ENCODE results near the gene ZBTB44. TPM values are rescaled to one million over a fixed set of nuclear protein-coding genes. Genes with fewer than 3 reads are reported as not detected.

Gene ZBTB44, protein sequence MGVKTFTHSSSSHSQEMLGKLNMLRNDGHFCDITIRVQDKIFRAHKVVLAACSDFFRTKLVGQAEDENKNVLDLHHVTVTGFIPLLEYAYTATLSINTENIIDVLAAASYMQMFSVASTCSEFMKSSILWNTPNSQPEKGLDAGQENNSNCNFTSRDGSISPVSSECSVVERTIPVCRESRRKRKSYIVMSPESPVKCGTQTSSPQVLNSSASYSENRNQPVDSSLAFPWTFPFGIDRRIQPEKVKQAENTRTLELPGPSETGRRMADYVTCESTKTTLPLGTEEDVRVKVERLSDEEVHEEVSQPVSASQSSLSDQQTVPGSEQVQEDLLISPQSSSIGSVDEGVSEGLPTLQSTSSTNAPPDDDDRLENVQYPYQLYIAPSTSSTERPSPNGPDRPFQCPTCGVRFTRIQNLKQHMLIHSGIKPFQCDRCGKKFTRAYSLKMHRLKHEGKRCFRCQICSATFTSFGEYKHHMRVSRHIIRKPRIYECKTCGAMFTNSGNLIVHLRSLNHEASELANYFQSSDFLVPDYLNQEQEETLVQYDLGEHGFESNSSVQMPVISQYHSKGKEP
- 46.7 TPM for total RNA-seq
- 1 to 10 TPM; 4.4 to 6.3 (median 5.9) TPM for polyA plus RNA-seq

- ATAC-seq (ENCODE audit: low read depth in 2 of 2) = peak; percentile 81 to 83
- Histone ChIP-seq H3K9me3 (ENCODE audit: control insufficient read depth in 2 of 2, low read length in 2 of 2) (no peaks in the 10 kb centered on the region), H3K4me3 (ENCODE audit: low read depth, low read length) (peak within 1 kb of the TSS; percentile 94), H3K27ac (ENCODE audit: insufficient read depth, low read length, poor library complexity, severe bottlenecking) (peak within 1 kb of the TSS; percentile 86), H3K4me1 (ENCODE audit: control insufficient read depth, insufficient read depth, low read length, poor library complexity, severe bottlenecking) (peaks cover 35% of the 10 kb centered on the region), H3K36me3 (ENCODE audit: control insufficient read depth, insufficient read depth, low read length) (no peaks in the 10 kb centered on the region), H3K27me3 (ENCODE audit: control insufficient read depth, insufficient read depth, low read length) (no peaks in the 10 kb centered on the region)
- Mint-ChIP-seq H3K4me1 (peaks cover 25 to 48% (median 38%) of the 10 kb centered on the region in 4 donors), H3K4me3 (peak within 1 kb of the TSS; percentile 94 to 99 (median 98)), H3K9me3 (peaks cover 0 to 2% (median 0%) of the 10 kb centered on the region in 7 donors), H3K36me3 (no peaks in the 10 kb centered on the region), H3K27me3 (no peaks in the 10 kb centered on the region), H3K27ac (peak within 1 kb of the TSS; percentile 97 to 100 (median 98))
- peak; percentile 87 to 91 (median 88) for DNase-seq
Observed at GRCh38 chr11:130314750-130315285, at the start of gene ZBTB44. TSS of gene ZBTB44 (minus strand) at chr11:130314917. CDS start at chr11:130261873, 53,044 bp downstream.

DNA sequence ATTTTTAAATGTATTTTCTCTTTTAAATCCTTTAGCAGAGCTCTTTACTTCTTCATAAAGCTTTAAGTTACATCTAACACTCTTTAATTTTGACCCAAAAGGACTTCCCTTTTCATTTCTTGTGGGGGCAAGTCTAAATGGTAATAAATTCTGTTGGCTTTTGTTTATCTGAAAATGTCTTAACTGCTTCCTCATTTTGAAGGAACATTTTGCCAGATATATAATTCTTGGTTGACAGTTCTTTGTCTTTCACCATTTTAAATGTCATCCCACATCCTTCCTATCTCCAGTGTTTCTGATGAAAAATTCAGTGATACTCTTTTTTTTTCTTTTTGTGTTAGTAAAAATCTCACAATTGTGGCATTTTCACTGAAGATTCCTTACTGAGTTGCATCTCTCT lies 44.7 kb upstream of the ZBTB44 start:
- no peak overlapping the region for H3K27ac ChIP-seq (ENCODE audit: insufficient read depth, low read length, poor library complexity, severe bottlenecking)
- peaks cover 6 to 31% (median 14%) of the 10 kb centered on the region in 7 donors for H3K9me3 Mint-ChIP-seq
- H3K9me3 ChIP-seq (ENCODE audit: control insufficient read depth in 2 of 2, low read length in 2 of 2) = peaks cover 5 to 7% of the 10 kb centered on the region in 2 experiments
- no peaks in the 10 kb centered on the region for H3K36me3 ChIP-seq (ENCODE audit: control insufficient read depth, insufficient read depth, low read length)
- H3K27ac Mint-ChIP-seq = no peak overlapping the region
- H3K4me1 Mint-ChIP-seq = no peaks in the 10 kb centered on the region
- H3K4me3 Mint-ChIP-seq = no peak overlapping the region
- no peaks in the 10 kb centered on the region for H3K4me1 ChIP-seq (ENCODE audit: control insufficient read depth, insufficient read depth, low read length, poor library complexity, severe bottlenecking)
- no peaks in the 10 kb centered on the region for H3K27me3 ChIP-seq (ENCODE audit: control insufficient read depth, insufficient read depth, low read length)
- peaks cover 19% of the 10 kb centered on the region for H3K27me3 Mint-ChIP-seq
- DNase-seq (no peak), ATAC-seq (ENCODE audit: low read depth in 2 of 2) (no peak)
- H3K4me3 ChIP-seq (ENCODE audit: low read depth, low read length) = no peak overlapping the region
- H3K36me3 Mint-ChIP-seq = peaks cover 4% of the 10 kb centered on the region

DNA sequence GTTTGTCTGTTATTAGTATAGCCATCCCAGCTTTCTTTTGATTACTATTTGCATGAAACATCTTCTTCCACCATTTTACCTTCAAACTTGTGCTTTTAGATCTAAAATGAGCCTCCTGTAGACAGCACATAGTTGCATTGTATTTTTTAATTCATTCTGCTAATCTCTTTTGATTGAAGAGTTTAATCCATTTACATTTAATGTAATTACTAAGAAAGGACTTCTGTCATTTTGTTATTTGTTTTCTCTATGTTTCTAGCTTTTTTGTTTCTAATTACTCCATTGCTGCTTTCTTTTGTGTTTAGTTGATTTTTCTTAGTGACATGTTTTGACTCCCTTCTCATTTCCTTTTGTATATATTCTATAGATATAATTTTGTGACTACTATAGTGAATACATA lies 43.7 kb upstream of the ZBTB44 start:
- Histone ChIP-seq H3K4me1 (ENCODE audit: control insufficient read depth, insufficient read depth, low read length, poor library complexity, severe bottlenecking) (no peaks in the 10 kb centered on the region), H3K4me3 (ENCODE audit: low read depth, low read length) (no peak overlapping the region), H3K9me3 (ENCODE audit: control insufficient read depth in 2 of 2, low read length in 2 of 2) (peaks cover 5 to 7% of the 10 kb centered on the region in 2 experiments), H3K27ac (ENCODE audit: insufficient read depth, low read length, poor library complexity, severe bottlenecking) (no peak overlapping the region), H3K27me3 (ENCODE audit: control insufficient read depth, insufficient read depth, low read length) (no peaks in the 10 kb centered on the region), H3K36me3 (ENCODE audit: control insufficient read depth, insufficient read depth, low read length) (no peaks in the 10 kb centered on the region)
- ATAC-seq (ENCODE audit: low read depth in 2 of 2) = no peak
- Mint-ChIP-seq H3K27me3 (peaks cover 15% of the 10 kb centered on the region), H3K4me1 (no peaks in the 10 kb centered on the region), H3K27ac (no peak overlapping the region), H3K36me3 (peaks cover 4% of the 10 kb centered on the region), H3K4me3 (no peak overlapping the region), H3K9me3 (peaks cover 6 to 32% (median 14%) of the 10 kb centered on the region in 7 donors)
- no peak for DNase-seq

DNA sequence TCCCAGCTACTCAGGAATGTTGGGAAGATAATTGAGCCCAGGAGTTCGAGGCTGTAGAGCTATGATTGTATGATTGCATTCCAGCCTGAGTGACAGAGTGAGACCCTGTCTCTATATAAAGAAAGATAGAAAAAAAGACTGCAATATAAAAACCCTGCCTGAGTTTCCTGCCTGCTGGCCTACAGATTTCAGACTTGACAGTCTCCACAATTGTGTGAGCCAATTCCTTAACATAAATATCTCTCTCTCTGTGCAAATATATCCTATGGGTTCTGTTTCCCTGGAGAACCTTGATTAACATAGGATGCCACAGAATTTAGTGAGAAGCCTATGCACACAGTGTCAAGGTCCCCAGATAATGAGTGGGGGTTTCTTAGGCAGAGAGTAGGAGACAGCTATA lies 32.5 kb upstream of the ZBTB44 start:
- H3K9me3 ChIP-seq (ENCODE audit: control insufficient read depth in 2 of 2, low read length in 2 of 2) = no peaks in the 10 kb centered on the region
- H3K27ac ChIP-seq (ENCODE audit: insufficient read depth, low read length, poor library complexity, severe bottlenecking) = no peak overlapping the region
- H3K4me1 Mint-ChIP-seq = no peaks in the 10 kb centered on the region
- no peaks in the 10 kb centered on the region for H3K27me3 Mint-ChIP-seq
- H3K27me3 ChIP-seq (ENCODE audit: control insufficient read depth, insufficient read depth, low read length) = no peaks in the 10 kb centered on the region
- H3K9me3 Mint-ChIP-seq = peaks cover 0 to 4% (median 0%) of the 10 kb centered on the region in 7 donors
- no peaks in the 10 kb centered on the region for H3K4me1 ChIP-seq (ENCODE audit: control insufficient read depth, insufficient read depth, low read length, poor library complexity, severe bottlenecking)
- DNase-seq (no peak), ATAC-seq (ENCODE audit: low read depth in 2 of 2) (no peak)
- peaks cover 5% of the 10 kb centered on the region for H3K36me3 Mint-ChIP-seq
- H3K4me3 ChIP-seq (ENCODE audit: low read depth, low read length) = no peak overlapping the region
- H3K36me3 ChIP-seq (ENCODE audit: control insufficient read depth, insufficient read depth, low read length) = no peaks in the 10 kb centered on the region
- no peak overlapping the region for H3K4me3 Mint-ChIP-seq
- H3K27ac Mint-ChIP-seq = no peak overlapping the region

DNA sequence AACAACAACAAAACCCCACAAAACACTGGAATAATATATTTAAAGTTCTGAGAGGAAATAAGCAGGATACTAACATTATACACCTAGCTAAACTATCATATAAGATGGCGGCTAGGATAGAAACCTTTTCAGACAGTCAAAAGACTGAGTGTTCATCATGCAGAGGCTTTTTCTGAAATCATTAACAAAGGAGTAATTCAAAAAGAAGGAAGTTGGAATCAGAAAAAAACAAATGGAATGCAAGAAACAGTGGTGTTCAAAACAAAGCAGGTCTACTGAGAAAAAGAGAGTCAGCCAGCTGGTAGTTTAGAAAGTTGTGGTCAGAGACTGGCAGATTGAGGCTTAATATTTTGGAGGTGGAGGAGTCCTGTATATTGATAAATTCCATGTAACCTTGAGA lies 30.1 kb upstream of the ZBTB44 start:
- peaks cover 0 to 4% of the 10 kb centered on the region in 2 experiments for H3K9me3 ChIP-seq (ENCODE audit: control insufficient read depth in 2 of 2, low read length in 2 of 2)
- peaks cover 0 to 6% (median 2%) of the 10 kb centered on the region in 4 donors for H3K4me1 Mint-ChIP-seq
- no peak overlapping the region for H3K27ac ChIP-seq (ENCODE audit: insufficient read depth, low read length, poor library complexity, severe bottlenecking)
- ATAC-seq (ENCODE audit: low read depth in 2 of 2) (no peak), DNase-seq (no peak)
- no peaks in the 10 kb centered on the region for H3K27me3 Mint-ChIP-seq
- H3K4me1 ChIP-seq (ENCODE audit: control insufficient read depth, insufficient read depth, low read length, poor library complexity, severe bottlenecking) = no peaks in the 10 kb centered on the region
- H3K36me3 ChIP-seq (ENCODE audit: control insufficient read depth, insufficient read depth, low read length) = no peaks in the 10 kb centered on the region
- H3K27ac Mint-ChIP-seq = no peak overlapping the region
- H3K4me3 ChIP-seq (ENCODE audit: low read depth, low read length) = no peak overlapping the region
- H3K9me3 Mint-ChIP-seq = peaks cover 0 to 14% (median 5%) of the 10 kb centered on the region in 7 donors
- H3K4me3 Mint-ChIP-seq = no peak overlapping the region
- H3K27me3 ChIP-seq (ENCODE audit: control insufficient read depth, insufficient read depth, low read length) = no peaks in the 10 kb centered on the region
- no peaks in the 10 kb centered on the region for H3K36me3 Mint-ChIP-seq

DNA sequence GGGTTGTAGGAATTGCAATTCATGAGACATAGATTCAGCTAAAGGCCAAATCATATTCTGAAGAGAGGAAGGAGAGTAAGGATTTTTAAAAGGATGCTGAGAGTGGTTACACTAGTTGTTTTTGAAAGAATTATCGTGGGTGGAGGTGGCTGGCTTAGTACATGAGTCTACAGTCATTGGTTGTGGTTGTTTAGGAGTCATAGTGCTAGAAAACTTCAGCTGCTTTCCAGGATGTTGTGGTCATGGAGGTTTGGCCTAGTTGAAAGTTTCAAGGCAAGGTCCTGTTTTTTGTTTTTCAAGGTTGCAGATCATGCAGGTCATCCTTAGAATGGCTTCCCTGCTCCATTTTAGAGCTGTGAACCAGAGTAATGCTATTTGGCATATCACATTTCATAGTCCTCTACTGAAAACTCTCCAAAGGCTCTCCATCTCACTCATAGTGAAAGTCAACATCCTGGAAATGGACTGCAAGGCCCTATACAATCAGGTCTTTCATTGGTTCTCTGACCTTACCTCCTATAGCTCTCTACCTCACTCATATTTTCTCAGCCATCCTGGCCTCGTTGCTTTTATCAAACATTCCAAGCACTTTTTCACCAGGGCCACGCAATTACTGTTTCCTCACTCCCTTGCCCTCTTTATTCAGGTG lies 26.1 kb upstream of the ZBTB44 start:
- Histone ChIP-seq H3K4me3 (ENCODE audit: low read depth, low read length) (no peak overlapping the region), H3K4me1 (ENCODE audit: control insufficient read depth, insufficient read depth, low read length, poor library complexity, severe bottlenecking) (no peaks in the 10 kb centered on the region), H3K9me3 (ENCODE audit: control insufficient read depth in 2 of 2, low read length in 2 of 2) (peaks cover 0 to 4% of the 10 kb centered on the region in 2 experiments), H3K27ac (ENCODE audit: insufficient read depth, low read length, poor library complexity, severe bottlenecking) (no peak overlapping the region), H3K27me3 (ENCODE audit: control insufficient read depth, insufficient read depth, low read length) (no peaks in the 10 kb centered on the region), H3K36me3 (ENCODE audit: control insufficient read depth, insufficient read depth, low read length) (no peaks in the 10 kb centered on the region)
- no peak overlapping the region for H3K27ac Mint-ChIP-seq
- peaks cover 2% of the 10 kb centered on the region for H3K27me3 Mint-ChIP-seq
- peak in 1 of 2 donors; percentile 31 for ATAC-seq (ENCODE audit: low read depth in 2 of 2)
- H3K4me3 Mint-ChIP-seq = peak overlapping the region in 1 of 4 donors; percentile 49
- peak in 1 of 3 donors; percentile 44 for DNase-seq
- peaks cover 0 to 6% (median 2%) of the 10 kb centered on the region in 4 donors for H3K4me1 Mint-ChIP-seq
- no peaks in the 10 kb centered on the region for H3K36me3 Mint-ChIP-seq
- peaks cover 3 to 14% (median 7%) of the 10 kb centered on the region in 7 donors for H3K9me3 Mint-ChIP-seq

DNA sequence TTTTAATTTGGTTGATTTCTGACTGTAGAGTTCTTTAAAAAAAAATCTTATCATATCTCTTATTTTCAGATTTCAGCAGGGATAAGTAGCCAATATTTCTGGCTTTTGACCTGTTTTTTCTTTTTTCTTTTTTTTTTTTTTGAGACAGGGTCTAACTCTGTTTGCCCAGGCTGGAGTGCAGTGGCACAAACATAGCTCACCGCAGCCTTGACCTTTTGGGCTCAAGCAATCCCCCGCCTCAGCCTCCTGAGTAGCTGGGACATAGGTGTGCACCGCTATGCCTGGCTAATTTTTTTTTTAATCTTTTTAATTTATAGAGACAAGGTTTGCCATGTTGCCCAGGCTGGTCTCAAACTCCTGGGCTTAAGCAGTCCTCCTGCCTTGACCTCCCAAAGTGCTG lies 23.9 kb upstream of the ZBTB44 start:
- H3K4me3 ChIP-seq (ENCODE audit: low read depth, low read length) = no peak overlapping the region
- DNase-seq (no peak), ATAC-seq (ENCODE audit: low read depth in 2 of 2) (no peak)
- no peak overlapping the region for H3K27ac ChIP-seq (ENCODE audit: insufficient read depth, low read length, poor library complexity, severe bottlenecking)
- H3K4me1 ChIP-seq (ENCODE audit: control insufficient read depth, insufficient read depth, low read length, poor library complexity, severe bottlenecking) = no peaks in the 10 kb centered on the region
- Mint-ChIP-seq H3K27ac (no peak overlapping the region), H3K27me3 (peaks cover 12% of the 10 kb centered on the region), H3K9me3 (peaks cover 3 to 14% (median 7%) of the 10 kb centered on the region in 7 donors), H3K36me3 (no peaks in the 10 kb centered on the region), H3K4me1 (peaks cover 0 to 6% (median 2%) of the 10 kb centered on the region in 4 donors), H3K4me3 (no peak overlapping the region)
- H3K27me3 ChIP-seq (ENCODE audit: control insufficient read depth, insufficient read depth, low read length) = no peaks in the 10 kb centered on the region
- no peaks in the 10 kb centered on the region for H3K36me3 ChIP-seq (ENCODE audit: control insufficient read depth, insufficient read depth, low read length)
- H3K9me3 ChIP-seq (ENCODE audit: control insufficient read depth in 2 of 2, low read length in 2 of 2) = peaks cover 0 to 4% of the 10 kb centered on the region in 2 experiments

All from CD4-positive, CD25-positive, alpha-beta regulatory T cell (primary cell).